ENCODE data around the gene MAN2C1. TPM values are rescaled to one million over a fixed set of nuclear protein-coding genes. Genes with fewer than 3 reads are reported as not detected.

The MAN2C1 gene
- polyA plus RNA-seq, 1 experiment, result 32.5 TPM

- Histone ChIP-seq H3K27ac (ENCODE audit: low read depth, low read length) (no peak overlapping the region), H3K4me3 (ENCODE audit: low read depth, low read length) (no peak overlapping the region), H3K27me3 (ENCODE audit: control insufficient read depth, insufficient read depth, low read length) (no peaks in the 10 kb centered on the region), H3K9me3 (ENCODE audit: control insufficient read depth, insufficient read depth, low read length) (no peaks in the 10 kb centered on the region)
- CTCF ChIA-PET, result no interaction called here
- DNase-seq (ENCODE audit: low read depth, low spot score), result no peak
- POLR2A ChIA-PET, result interaction anchor here (0.5 kb wide), 1 partner anchor 21 kb away, joined by 3 read pairs; no protein-coding TSS in a partner anchor
- TF ChIP-seq, protein P1, sequence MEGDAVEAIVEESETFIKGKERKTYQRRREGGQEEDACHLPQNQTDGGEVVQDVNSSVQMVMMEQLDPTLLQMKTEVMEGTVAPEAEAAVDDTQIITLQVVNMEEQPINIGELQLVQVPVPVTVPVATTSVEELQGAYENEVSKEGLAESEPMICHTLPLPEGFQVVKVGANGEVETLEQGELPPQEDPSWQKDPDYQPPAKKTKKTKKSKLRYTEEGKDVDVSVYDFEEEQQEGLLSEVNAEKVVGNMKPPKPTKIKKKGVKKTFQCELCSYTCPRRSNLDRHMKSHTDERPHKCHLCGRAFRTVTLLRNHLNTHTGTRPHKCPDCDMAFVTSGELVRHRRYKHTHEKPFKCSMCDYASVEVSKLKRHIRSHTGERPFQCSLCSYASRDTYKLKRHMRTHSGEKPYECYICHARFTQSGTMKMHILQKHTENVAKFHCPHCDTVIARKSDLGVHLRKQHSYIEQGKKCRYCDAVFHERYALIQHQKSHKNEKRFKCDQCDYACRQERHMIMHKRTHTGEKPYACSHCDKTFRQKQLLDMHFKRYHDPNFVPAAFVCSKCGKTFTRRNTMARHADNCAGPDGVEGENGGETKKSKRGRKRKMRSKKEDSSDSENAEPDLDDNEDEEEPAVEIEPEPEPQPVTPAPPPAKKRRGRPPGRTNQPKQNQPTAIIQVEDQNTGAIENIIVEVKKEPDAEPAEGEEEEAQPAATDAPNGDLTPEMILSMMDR (IDR thresholded peaks at IDR 0.05; ENCODE audit: low read depth, low read length), result no peak
These were observed 3.1 kb upstream of the MAN2C1 start for GRCh38 chr15:75371486-75371885.

- Histone ChIP-seq H3K9me3 (ENCODE audit: control insufficient read depth, insufficient read depth, low read length) (no peaks in the 10 kb centered on the region), H3K4me3 (ENCODE audit: low read depth, low read length) (no peak overlapping the region), H3K27ac (ENCODE audit: low read depth, low read length) (peak overlapping the region; percentile 21), H3K27me3 (ENCODE audit: control insufficient read depth, insufficient read depth, low read length) (no peaks in the 10 kb centered on the region)
- no peak for DNase-seq (ENCODE audit: low read depth, low spot score)
- ChIA-PET POLR2A (interaction anchor here (0.6 to 3.0 kb wide), 2 partner anchors 21 to 81 kb away, joined by 3 to 25 read pairs; partner anchors contain the start of gene SIN3A), CTCF (interaction anchor here (0.6 to 0.7 kb wide), 2 partner anchors 18 to 686 kb away, joined by 3 to 5 read pairs; no protein-coding TSS in a partner anchor)
- TF ChIP-seq, protein P1 (IDR thresholded peaks at IDR 0.05; ENCODE audit: low read depth, low read length), result no peak
These were observed 1.6 kb upstream of the MAN2C1 start for GRCh38 chr15:75369897-75370581.

DNA sequence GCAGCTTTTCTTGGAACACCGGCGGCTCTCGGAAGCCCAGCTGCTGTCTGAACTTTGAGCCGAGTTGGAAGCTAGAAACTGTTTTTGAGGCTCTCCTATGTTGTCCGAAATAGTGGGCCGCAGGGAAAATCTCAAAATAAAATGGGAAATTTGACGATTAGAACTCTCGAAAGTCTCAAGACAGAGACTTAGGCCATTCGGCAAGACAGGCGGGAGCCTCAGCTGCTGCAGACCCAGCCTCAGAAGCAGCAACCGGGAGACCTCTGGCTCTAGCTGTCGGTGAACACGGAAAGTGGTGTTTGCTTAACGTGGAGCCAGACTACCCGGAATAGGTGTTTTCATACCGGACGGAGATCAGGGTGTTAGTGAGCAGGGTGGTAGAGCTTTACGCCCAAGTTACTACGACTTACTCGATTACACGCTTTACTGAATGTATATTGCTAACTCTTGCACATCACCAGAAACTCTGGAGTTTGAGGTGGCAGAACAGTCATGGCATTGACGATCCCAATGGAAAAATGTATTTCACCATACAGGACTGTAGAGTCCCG, 357 bp upstream of the MAN2C1 start:
- ChIA-PET CTCF (interaction anchor here (0.8 to 2.2 kb wide), 8 partner anchors 13 to 306 kb away, joined by 3 to 35 read pairs (median 4); partner anchors contain the start of gene SIN3A), POLR2A (interaction anchor here (0.6 to 3.0 kb wide), 5 partner anchors 19 to 293 kb away, joined by 4 to 25 read pairs (median 10); partner anchors contain the start of gene SIN3A)
- DNase-seq (ENCODE audit: low read depth, low spot score), result no peak
- H3K27me3 ChIP-seq (ENCODE audit: control insufficient read depth, insufficient read depth, low read length), result no peaks in the 10 kb centered on the region
- peak overlapping the region; percentile 83 for H3K4me3 ChIP-seq (ENCODE audit: low read depth, low read length)
- TF ChIP-seq, protein P1 (IDR thresholded peaks at IDR 0.05; ENCODE audit: low read depth, low read length), result no peak
- H3K9me3 ChIP-seq (ENCODE audit: control insufficient read depth, insufficient read depth, low read length), result no peaks in the 10 kb centered on the region
- peak overlapping the region; percentile 93 for H3K27ac ChIP-seq (ENCODE audit: low read depth, low read length)

DNA sequence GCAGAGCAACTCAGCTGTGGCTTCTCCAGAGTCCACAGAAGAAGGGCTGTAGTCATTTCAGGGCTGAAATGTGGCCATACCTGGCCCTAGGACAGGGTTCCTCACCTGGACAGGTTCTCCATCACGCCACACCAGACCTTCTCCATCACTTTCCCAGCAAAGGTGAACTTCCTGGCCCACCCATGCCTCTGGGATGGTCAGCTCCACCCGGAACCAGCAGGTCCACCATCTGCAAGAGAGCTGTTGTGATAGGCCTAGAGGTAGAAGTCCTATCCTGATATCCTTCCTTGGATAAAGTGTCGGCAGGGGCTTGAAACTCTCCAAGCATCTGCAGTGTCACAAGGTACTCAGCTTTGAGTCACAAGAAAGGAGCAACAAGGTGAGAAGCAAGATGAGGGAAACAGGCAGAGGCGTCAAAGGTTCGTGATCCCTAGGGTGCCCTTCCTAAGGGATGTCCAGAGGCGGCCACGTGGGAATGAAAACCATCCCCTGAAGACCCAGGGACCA, 948 bp downstream of the MAN2C1 start:
- Histone ChIP-seq H3K27me3 (ENCODE audit: control insufficient read depth, insufficient read depth, low read length) (no peaks in the 10 kb centered on the region), H3K9me3 (ENCODE audit: control insufficient read depth, insufficient read depth, low read length) (no peaks in the 10 kb centered on the region), H3K27ac (ENCODE audit: low read depth, low read length) (no peak overlapping the region), H3K4me3 (ENCODE audit: low read depth, low read length) (peak overlapping the region; percentile 83)
- no peak for DNase-seq (ENCODE audit: low read depth, low spot score)
- ChIA-PET CTCF (interaction anchor here (0.6 to 2.2 kb wide), 14 partner anchors 8 to 319 kb away, joined by 3 to 35 read pairs (median 5); partner anchors contain the start of gene SIN3A), POLR2A (interaction anchor here (0.7 to 3.0 kb wide), 7 partner anchors 8 to 294 kb away, joined by 4 to 25 read pairs (median 5); partner anchors contain the start of genes COMMD4 and SIN3A)
- TF ChIP-seq, protein P1 (IDR thresholded peaks at IDR 0.05; ENCODE audit: low read depth, low read length), result no peak
